ENCODE results near the gene S1PR4. TPM values are rescaled to one million over a fixed set of nuclear protein-coding genes. Genes with fewer than 3 reads are reported as not detected.
A peak's percentile ranks its signal among the peaks of the same experiment; 100 is the strongest.

Gene S1PR4
- total RNA-seq, 1 experiment from 2014 or later = 0.26 TPM

DNA sequence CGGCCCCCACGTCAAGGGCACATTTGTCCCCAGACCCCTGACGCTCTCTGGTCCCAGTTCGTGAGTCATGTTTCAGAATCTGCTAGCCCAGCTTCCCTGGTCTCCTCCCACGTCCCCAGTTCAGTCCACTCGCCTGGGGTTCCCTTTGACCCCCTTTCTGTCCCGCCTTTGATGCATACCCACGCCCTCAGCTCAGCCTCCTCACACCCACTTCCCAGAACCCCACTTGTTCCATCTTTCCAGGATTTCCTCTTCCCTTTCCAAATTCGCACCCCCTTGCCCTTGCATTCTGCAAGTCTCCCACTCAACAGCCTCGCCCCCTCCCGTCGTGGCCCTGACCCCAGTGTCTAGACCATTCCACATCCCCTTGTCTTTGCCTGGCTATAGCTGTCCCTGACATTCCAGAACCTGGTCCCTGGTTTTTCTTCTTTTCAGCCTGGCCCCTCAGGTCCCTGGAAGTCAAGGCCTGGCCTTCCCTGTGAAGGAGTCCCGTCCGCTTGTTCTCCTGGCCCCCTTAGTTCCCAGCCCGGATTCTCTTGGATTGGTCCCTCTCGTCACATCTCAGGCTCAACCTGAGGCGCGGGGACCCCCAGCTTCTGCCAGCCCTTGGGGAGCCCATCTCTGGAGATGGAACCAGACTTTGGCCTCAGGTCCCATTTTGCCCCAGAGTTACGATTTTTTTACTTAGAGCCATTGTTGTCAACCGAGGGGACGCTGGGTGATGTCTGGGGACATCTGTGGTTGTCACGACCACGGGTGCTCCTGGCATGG lies 8.5 kb downstream of the S1PR4 start:
- DNase-seq (ENCODE audit: low read depth, low spot score) = no peak
- H3K36me3 ChIP-seq (ENCODE audit: control insufficient read depth, insufficient read depth, low read length) = no peaks in the 10 kb centered on the region; the same call in 1 of the 2 replicates
- intact Hi-C loops (cut with micrococcal nuclease; ENCODE audit: unreplicated experiment) = no loop called here
- H3K9me3 ChIP-seq (ENCODE audit: control insufficient read depth, insufficient read depth, low read depth, low read length) = no peaks in the 10 kb centered on the region
- H3K4me3 ChIP-seq (ENCODE audit: low read depth in 2 of 2, low read length in 2 of 2) = peak overlapping the region; percentile 78 to 79
- BruUV-seq (replicated peaks) = TSS peak; percentile 53
- no peaks in the 10 kb centered on the region for H3K27me3 ChIP-seq (ENCODE audit: control insufficient read depth, insufficient read depth, low read length)
- H3K4me1 ChIP-seq (ENCODE audit: control insufficient read depth, insufficient read depth, low read length) = no peaks in the 10 kb centered on the region
- ChIA-PET CTCF (no interaction called here), POLR2A (no interaction called here)
- no peak for ATAC-seq
- TF ChIP-seq, protein P1, sequence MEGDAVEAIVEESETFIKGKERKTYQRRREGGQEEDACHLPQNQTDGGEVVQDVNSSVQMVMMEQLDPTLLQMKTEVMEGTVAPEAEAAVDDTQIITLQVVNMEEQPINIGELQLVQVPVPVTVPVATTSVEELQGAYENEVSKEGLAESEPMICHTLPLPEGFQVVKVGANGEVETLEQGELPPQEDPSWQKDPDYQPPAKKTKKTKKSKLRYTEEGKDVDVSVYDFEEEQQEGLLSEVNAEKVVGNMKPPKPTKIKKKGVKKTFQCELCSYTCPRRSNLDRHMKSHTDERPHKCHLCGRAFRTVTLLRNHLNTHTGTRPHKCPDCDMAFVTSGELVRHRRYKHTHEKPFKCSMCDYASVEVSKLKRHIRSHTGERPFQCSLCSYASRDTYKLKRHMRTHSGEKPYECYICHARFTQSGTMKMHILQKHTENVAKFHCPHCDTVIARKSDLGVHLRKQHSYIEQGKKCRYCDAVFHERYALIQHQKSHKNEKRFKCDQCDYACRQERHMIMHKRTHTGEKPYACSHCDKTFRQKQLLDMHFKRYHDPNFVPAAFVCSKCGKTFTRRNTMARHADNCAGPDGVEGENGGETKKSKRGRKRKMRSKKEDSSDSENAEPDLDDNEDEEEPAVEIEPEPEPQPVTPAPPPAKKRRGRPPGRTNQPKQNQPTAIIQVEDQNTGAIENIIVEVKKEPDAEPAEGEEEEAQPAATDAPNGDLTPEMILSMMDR (IDR thresholded peaks at IDR 0.05) = no peak
- TF ChIP-seq TCF7L2 (IDR thresholded peaks at IDR 0.05; ENCODE audit: low read depth, low read length) (no peak), SIN3A (IDR thresholded peaks at IDR 0.05; ENCODE audit: borderline replicate concordance, insufficient read depth, low read depth, low read length) (no peak), POLR2AphosphoS5 (IDR thresholded peaks at IDR 0.05; ENCODE audit: low read depth, low read length) (no peak), REST (IDR thresholded peaks at IDR 0.05; ENCODE audit: insufficient read depth in 1 of 2, low read depth in 2 of 2, low read length in 1 of 2) (no peak)
- peak overlapping the region; percentile 79 for H3K27ac ChIP-seq (ENCODE audit: low read length)
- in situ Hi-C loops (cut with HindIII; ENCODE audit: low pct_unique_long_range_greater_than_20kb, low sequenced_read_pairs) = no loop called here

DNA sequence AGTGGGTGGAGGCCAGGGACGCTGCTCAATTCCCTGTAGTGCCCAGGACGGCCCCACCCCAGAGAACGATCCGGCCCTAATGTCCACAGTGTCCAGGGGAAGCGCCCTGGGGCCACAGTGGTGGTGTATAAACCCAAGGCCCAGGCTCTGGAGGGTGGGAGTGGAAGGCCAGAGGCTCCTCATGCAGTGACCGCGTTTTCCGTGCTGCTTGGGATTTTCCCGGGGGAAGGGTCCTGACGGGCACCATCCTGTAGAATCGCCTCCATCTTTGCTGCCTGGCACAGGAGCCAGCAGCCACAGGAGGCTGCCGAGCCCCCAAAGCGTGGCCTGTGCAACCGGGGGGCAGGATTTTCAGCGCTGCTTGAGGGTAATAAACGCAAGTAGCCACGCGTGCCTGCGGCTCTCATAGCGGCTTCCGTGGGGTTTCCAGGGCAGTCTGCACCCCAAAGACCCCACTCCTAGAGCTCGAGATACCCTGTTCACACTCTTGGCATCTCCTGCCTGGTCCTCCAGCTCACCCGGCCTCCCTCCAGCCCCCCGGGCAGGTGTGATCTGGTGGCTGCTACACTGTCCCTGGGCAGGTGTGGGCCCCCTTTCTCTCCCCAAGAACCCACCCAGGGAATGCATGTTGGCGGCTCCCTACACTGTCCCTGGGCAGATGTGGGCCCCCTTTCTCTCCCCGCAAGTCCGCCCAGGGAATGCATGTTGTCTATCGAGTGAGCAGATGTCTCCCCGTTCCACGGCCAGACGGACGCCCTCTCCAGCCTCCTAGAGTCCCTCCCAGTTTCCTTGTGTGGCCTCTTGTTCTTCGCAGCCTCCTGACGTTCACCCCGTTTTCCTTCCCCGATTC lies 9.3 kb downstream of the S1PR4 start:
- ATAC-seq (no peak), DNase-seq (ENCODE audit: low read depth, low spot score) (no peak)
- in situ Hi-C loops (cut with HindIII; ENCODE audit: low pct_unique_long_range_greater_than_20kb, low sequenced_read_pairs) (no loop called here), intact Hi-C loops (cut with micrococcal nuclease; ENCODE audit: unreplicated experiment) (no loop called here)
- H3K36me3 ChIP-seq (ENCODE audit: control insufficient read depth, insufficient read depth, low read length) = no peaks in the 10 kb centered on the region; the same call in 1 of the 2 replicates
- H3K4me3 ChIP-seq (ENCODE audit: low read depth in 2 of 2, low read length in 2 of 2) = no peak overlapping the region
- TF ChIP-seq SIN3A (IDR thresholded peaks at IDR 0.05; ENCODE audit: borderline replicate concordance, insufficient read depth, low read depth, low read length) = no peak
- no peak for TF ChIP-seq TCF7L2 (IDR thresholded peaks at IDR 0.05; ENCODE audit: low read depth, low read length)
- TF ChIP-seq POLR2AphosphoS5 (IDR thresholded peaks at IDR 0.05; ENCODE audit: low read depth, low read length) = no peak
- no peak for TF ChIP-seq REST (IDR thresholded peaks at IDR 0.05; ENCODE audit: insufficient read depth in 1 of 2, low read depth in 2 of 2, low read length in 1 of 2)
- TF ChIP-seq, protein P1 (IDR thresholded peaks at IDR 0.05) = no peak
- H3K27me3 ChIP-seq (ENCODE audit: control insufficient read depth, insufficient read depth, low read length) = no peaks in the 10 kb centered on the region
- no peak overlapping the region for H3K27ac ChIP-seq (ENCODE audit: low read length)
- CTCF ChIA-PET = no interaction called here
- H3K4me1 ChIP-seq (ENCODE audit: control insufficient read depth, insufficient read depth, low read length) = no peaks in the 10 kb centered on the region
- BruUV-seq (replicated peaks) = no TSS peak
- POLR2A ChIA-PET = no interaction called here
- H3K9me3 ChIP-seq (ENCODE audit: control insufficient read depth, insufficient read depth, low read depth, low read length) = no peaks in the 10 kb centered on the region
